Prostate gland (tissue), 2 donors: Measurements from ENCODE around the gene ARHGAP27. TPM values are rescaled to one million over a fixed set of nuclear protein-coding genes. Genes with fewer than 3 reads are reported as not detected.
A peak's percentile ranks its signal among the peaks of the same experiment; 100 is the strongest.

Experiments
- DNase-seq: peaks from one replicate; pipeline ENCODE4 v3.0.0-alpha.2; 2019; ENCODE audit warnings: low spot score
- H3K27ac ChIP-seq, 2 donors: fragments of 200-600 bp; sonication (generic); 2 replicates each; pipeline ENCODE4 v1.5.1; 2017 to 2019
- H3K27me3 ChIP-seq: fragments of 200-600 bp; sonication (generic); replicated peaks from 2 replicates; pipeline ENCODE4 v1.5.1; 2019; ENCODE audit not compliant: insufficient read depth
- H3K36me3 ChIP-seq, 2 donors: fragments of 200-600 bp; sonication (generic); 1 replicate in 1 of 2; 2 replicates in 1 of 2; pipeline versions ENCODE4 v1.5.1 to v1.8.1; 2017 to 2019
- H3K4me1 ChIP-seq: fragments of 200-600 bp; sonication (generic); replicated peaks from 2 replicates; pipeline ENCODE4 v1.5.1; 2019
- H3K4me3 ChIP-seq, 2 donors: fragments of 200-600 bp; sonication (generic); 2 replicates each; pipeline ENCODE4 v1.5.1; 2017 to 2019
- H3K9me3 ChIP-seq: fragments of 200-600 bp; sonication (generic); 2 replicates; pipeline ENCODE4 v1.5.1; 2017
- CTCF ChIP-seq, 4 experiments: fragments of 200-600 bp in 2 of 4; fragments of 450-650 bp in 2 of 4; sonication (generic) in 2 of 4; IDR thresholded peaks; 1 replicate in 3 of 4; 2 replicates in 1 of 4; pipeline ENCODE4 v1.5.1; 2016 to 2019; ENCODE audit warnings: antibody characterized with exemption in 4 of 4, mild to moderate bottlenecking in 2 of 4, moderate library complexity in 2 of 4
- POLR2A ChIP-seq: fragments of 450-650 bp; IDR thresholded peaks from one replicate; pipeline ENCODE4 v1.6.1; 2016; ENCODE audit warnings: antibody characterized with exemption, mild to moderate bottlenecking
- POLR2AphosphoS5 ChIP-seq: sonication (generic); formaldehyde crosslinking; IDR thresholded peaks from one replicate; pipeline ENCODE4 v1.6.1; 2017; ENCODE audit warnings: antibody characterized with exemption
- WGBS: methylation state at CpG from one replicate; pipeline ENCODE4 v1.1.5; 2018; 5-methylcytosine and 5-hydroxymethylcytosine counted together
- intact Hi-C: fragments of 100-400 bp; cut with DNase I; formaldehyde crosslinking; loops from one replicate; pipeline ENCODE4 v1.14.2; 2022
- total RNA-seq, 2 donors: library from RNA; depleted of rRNA; stranded (reverse); fragments of >200 nt; gene quantifications; one replicate each; pipeline ENCODE4 v1.1.0, GENCODE V29; 2016

The ARHGAP27 gene
- total RNA-seq, 2 donors from 2014 or later, result 37.9 to 39.9 TPM

DNA sequence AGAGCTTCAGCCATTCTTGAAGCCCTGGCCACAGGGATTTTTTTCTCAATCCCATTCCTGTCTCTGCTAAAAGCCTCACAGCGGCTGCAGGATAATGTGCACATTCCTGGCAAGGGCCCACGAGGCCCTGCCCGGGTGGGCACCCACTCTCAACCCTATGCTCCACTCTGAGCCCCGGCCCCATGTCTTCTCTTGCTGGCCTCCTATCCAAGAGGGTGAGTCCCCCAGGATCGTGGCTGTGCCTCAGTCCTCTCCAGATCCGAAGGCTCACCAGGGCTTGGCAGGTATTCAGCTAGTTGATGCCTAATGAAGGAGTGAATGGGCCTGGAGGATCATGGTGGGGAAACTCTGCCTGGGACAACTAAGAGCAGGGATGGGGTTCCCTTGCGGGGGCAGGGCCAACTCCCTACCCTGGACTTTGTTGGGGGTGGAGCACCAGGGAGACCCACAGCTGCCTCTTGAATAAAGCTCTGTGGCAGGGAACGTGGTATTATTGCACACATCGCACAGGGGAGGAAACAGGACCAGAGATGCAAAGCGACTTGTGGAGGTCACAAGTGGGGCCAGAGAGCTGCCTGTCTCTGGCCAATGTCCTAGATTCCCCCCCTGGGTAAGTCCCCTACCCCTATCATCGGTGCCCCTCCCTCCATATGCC, 5.4 kb downstream of the ARHGAP27 start:
- H3K27me3 ChIP-seq, result no peaks in the 10 kb centered on the region
- H3K4me3 ChIP-seq, result no peak overlapping the region
- H3K36me3 ChIP-seq, result no peaks in the 10 kb centered on the region
- no peaks in the 10 kb centered on the region for H3K9me3 ChIP-seq
- H3K4me1 ChIP-seq, result no peaks in the 10 kb centered on the region
- H3K27ac ChIP-seq, result no peak overlapping the region
- no peak for DNase-seq
- TF ChIP-seq CTCF (IDR thresholded peaks at IDR 0.05) (no peak), POLR2A (no peak), POLR2AphosphoS5 (no peak)
- 74% methylated on average over 11 of the region's 11 CpGs for WGBS
- intact Hi-C loops, result no loop called here

- Histone ChIP-seq H3K9me3 (no peaks in the 10 kb centered on the region), H3K27ac (no peak overlapping the region), H3K4me3 (no peak overlapping the region), H3K4me1 (no peaks in the 10 kb centered on the region), H3K27me3 (no peaks in the 10 kb centered on the region), H3K36me3 (no peaks in the 10 kb centered on the region)
- TF ChIP-seq POLR2A (no peak), POLR2AphosphoS5 (no peak), CTCF (IDR thresholded peaks at IDR 0.05) (no peak)
- intact Hi-C loops, result no loop called here
- DNase-seq, result no peak
- 85% methylated on average over 7 of the region's 7 CpGs for WGBS
These were observed 6.1 kb downstream of the ARHGAP27 start for GRCh38 chr17:45426561-45426960.

DNA sequence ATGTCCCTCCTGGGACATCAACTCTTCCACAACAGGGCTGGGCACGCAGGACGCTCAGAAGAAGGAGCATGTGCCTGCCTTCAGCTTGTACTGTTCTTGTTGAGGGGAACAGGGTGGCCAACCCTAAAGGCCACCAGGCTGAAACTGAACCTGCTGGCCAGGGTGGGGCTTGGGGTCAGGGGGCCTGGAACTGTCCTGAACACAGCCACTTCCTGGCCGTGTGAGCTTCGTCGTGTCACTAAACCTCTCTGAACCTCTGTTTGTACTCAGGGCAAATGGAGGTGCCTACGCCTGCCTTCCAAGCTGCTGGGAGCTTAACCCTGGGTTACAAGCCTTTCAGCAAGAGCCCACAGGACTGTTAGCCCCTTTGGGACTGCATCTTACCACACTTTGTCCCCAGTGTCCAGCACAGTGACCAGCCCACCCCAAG, 6.7 kb downstream of the ARHGAP27 start:
- Histone ChIP-seq H3K27me3 (no peaks in the 10 kb centered on the region), H3K4me3 (no peak overlapping the region), H3K27ac (peak overlapping the region; percentile 80 to 83), H3K9me3 (no peaks in the 10 kb centered on the region), H3K36me3 (no peaks in the 10 kb centered on the region), H3K4me1 (no peaks in the 10 kb centered on the region)
- TF ChIP-seq POLR2A, result no peak
- no peak for TF ChIP-seq POLR2AphosphoS5
- TF ChIP-seq CTCF (IDR thresholded peaks at IDR 0.05), result no peak
- intact Hi-C loops, result no loop called here
- no peak for DNase-seq
- WGBS, result 39% methylated on average over 3 of the region's 6 CpGs

DNA sequence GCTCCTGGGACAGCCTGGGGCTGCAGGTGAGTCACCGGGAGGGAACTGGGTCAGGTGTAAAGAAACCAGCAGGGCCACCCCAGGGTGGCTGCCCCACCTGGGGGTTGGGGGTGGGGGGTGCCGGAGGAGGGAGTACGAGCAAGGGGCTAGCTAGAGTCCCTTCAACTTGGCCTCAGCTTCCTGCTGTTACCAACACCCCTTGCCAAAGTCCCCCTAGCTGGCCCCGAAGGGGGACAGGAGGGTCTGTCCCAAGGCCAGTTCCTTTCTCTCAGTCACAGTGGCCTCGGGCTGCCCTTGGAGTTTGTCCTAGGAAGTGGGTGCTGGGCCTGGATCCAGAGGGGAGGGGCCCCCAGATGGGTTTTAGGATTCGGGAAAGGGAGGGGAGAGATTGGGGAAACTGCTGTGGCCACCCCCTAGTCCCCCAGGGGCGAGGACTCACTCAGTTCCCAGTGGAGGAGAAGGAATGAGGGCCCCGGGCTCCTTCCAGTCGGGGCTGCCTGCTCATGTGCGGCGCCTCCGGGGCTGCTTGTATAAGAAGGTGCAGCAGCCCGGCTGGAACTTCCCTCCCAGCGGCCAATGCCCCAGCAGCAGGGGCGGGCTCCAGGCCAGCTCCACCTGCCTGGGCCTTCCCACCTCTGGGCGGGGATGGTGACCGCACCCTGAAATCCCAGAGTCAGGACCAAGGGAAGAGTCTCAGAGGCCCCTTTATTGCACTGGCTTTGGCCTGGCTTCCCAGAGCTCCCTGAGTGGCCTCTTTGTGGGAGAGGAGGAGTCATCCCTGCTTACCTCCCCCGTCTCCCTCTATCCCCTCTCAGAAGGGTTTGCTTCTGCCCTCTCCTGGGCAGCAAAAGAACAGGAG, 7.3 kb downstream of the ARHGAP27 start:
- H3K4me3 ChIP-seq, result peak overlapping the region; percentile 11 to 35
- intact Hi-C loops, result no loop called here
- WGBS, result 23% methylated on average over 18 of the region's 18 CpGs
- H3K27ac ChIP-seq, result peak overlapping the region; percentile 80 to 83
- H3K27me3 ChIP-seq, result no peaks in the 10 kb centered on the region
- peak; percentile 90 for DNase-seq
- H3K9me3 ChIP-seq, result no peaks in the 10 kb centered on the region
- no peaks in the 10 kb centered on the region for H3K4me1 ChIP-seq
- no peaks in the 10 kb centered on the region for H3K36me3 ChIP-seq
- TF ChIP-seq POLR2AphosphoS5, result peak; percentile 82
- TF ChIP-seq POLR2A, result peak; percentile 76
- TF ChIP-seq CTCF (IDR thresholded peaks at IDR 0.05), result peak in 3 of 4 experiments; percentile 46 to 65 (median 63)
